Measurements from ENCODE around the gene BRD7. TPM values are rescaled to one million over a fixed set of nuclear protein-coding genes. Genes with fewer than 3 reads are reported as not detected.

The BRD7 gene
- total and polyA plus RNA-seq, 2 donors (not counting 3 experiments of a cell fraction or from before 2014, with no cell fraction given): 17.1 to 69.1 TPM

GRCh38 chr16:50390371-50390771 is 21.6 kb upstream of the BRD7 start:
- Histone ChIP-seq H3K9me3 (replicated peaks; ENCODE audit: control insufficient read depth, insufficient read depth, low read length) (no peaks in the 10 kb centered on the region), H3K4me1 (ENCODE audit: control insufficient read depth, extremely low read depth, insufficient read depth, low read length) (no peaks in the 10 kb centered on the region), H3K27me3 (ENCODE audit: control insufficient read depth in 2 of 2, insufficient read depth in 2 of 2, low read length in 2 of 2) (no peaks in the 10 kb centered on the region), H3K36me3 (ENCODE audit: control insufficient read depth in 2 of 2, extremely low read depth in 1 of 2, insufficient read depth in 2 of 2, low read length in 2 of 2) (no peaks in the 10 kb centered on the region), H3K4me2 (ENCODE audit: insufficient read depth, low read length) (no peak overlapping the region), H3K9me1 (replicated peaks; ENCODE audit: control insufficient read depth, extremely low read depth, insufficient read depth, low read length) (no peaks in the 10 kb centered on the region), H3K9ac (replicated peaks; ENCODE audit: extremely low read depth, insufficient read depth, low read length) (no peak overlapping the region), H2AFZ (ENCODE audit: low read depth, low read length) (no peak overlapping the region), H3K4me3 (replicated peaks in 1 of 3; ENCODE audit: insufficient read depth in 1 of 3, low read depth in 1 of 3, low read length in 3 of 3) (no peak overlapping the region), H3K27ac (ENCODE audit: insufficient read depth, low read depth, low read length) (no peak overlapping the region), H3K79me2 (ENCODE audit: control insufficient read depth, insufficient read depth, low read length) (no peaks in the 10 kb centered on the region), H4K20me1 (replicated peaks; ENCODE audit: control insufficient read depth, extremely low read depth, insufficient read depth, low read length) (no peaks in the 10 kb centered on the region)
- no peak for DNase-seq (ENCODE audit: low read depth, low spot score)
- dilution Hi-C loops (cut with MboI; ENCODE audit: extremely low pct_ligation_motif_present, low sequenced_read_pairs): no loop called here
- CTCF ChIA-PET: interaction anchor here (1.2 to 1.8 kb wide), 4 partner anchors 15 to 416 kb away, joined by 3 to 7 read pairs (median 4); no protein-coding TSS in a partner anchor
- FAIRE-seq: no peak
- POLR2A ChIA-PET: no interaction called here
- no peak for TF ChIP-seq EZH2 (IDR thresholded peaks at IDR 0.05; ENCODE audit: borderline replicate concordance, low read depth, low read length, severe bottlenecking)
- no peak for TF ChIP-seq JUN (IDR thresholded peaks at IDR 0.05; ENCODE audit: borderline replicate concordance, insufficient read depth, insufficient read length, low read depth)
- TF ChIP-seq MAX (IDR thresholded peaks at IDR 0.05; ENCODE audit: insufficient read depth, insufficient read length): no peak
- TF ChIP-seq FOS (IDR thresholded peaks at IDR 0.05; ENCODE audit: borderline replicate concordance, insufficient read depth, low read length): no peak
- TF ChIP-seq CTCF (IDR thresholded peaks at IDR 0.05; ENCODE audit: extremely low read depth in 1 of 2, insufficient read depth in 1 of 2, low read depth in 1 of 2, low read length in 2 of 2): no peak
- TF ChIP-seq POLR2A (IDR thresholded peaks at IDR 0.05; ENCODE audit: low read depth, low read length): no peak
- TF ChIP-seq GATA2 (IDR thresholded peaks at IDR 0.05; ENCODE audit: insufficient read depth, insufficient read length, low read depth, low read length): no peak
- TF ChIP-seq POLR2AphosphoS5 (IDR thresholded peaks at IDR 0.05; ENCODE audit: insufficient read depth, low read depth, low read length): no peak
- TF ChIP-seq MYC (IDR thresholded peaks at IDR 0.05; ENCODE audit: low read depth, low read length): no peak
- no TSS peak for BruUV-seq (replicated peaks)
- intact Hi-C loops (cut with micrococcal nuclease): no loop called here
